ACHN (cell line): Measurements from ENCODE around the gene MTARC2.
A peak's percentile ranks its signal among the peaks of the same experiment; 100 is the strongest.
"Not testable (repeated sequence)": the region's sequence is repeated elsewhere in the genome, so short reads cannot be mapped to it uniquely, and the experiment has no call there.

ENCODE experiments used
- DNase-seq: peaks from one replicate; pipeline ENCODE4 v3.0.0-alpha.2; 2015
- in situ Hi-C: cut with HindIII; loops from 2 replicates; pipeline ENCODE4 v1.10.0; 2017; ENCODE audit warnings: low sequenced_read_pairs, low pct_ligation_motif_present, low pct_unique_long_range_greater_than_20kb

The MTARC2 gene

GRCh38 chr1:220726634-220727033 is 21.5 kb upstream of the MTARC2 start:
- no peak for DNase-seq
- in situ Hi-C loops, result no loop called here

GRCh38 chr1:220727519-220727918 is 20.6 kb upstream of the MTARC2 start:
- DNase-seq, result no peak
- in situ Hi-C loops, result no loop called here

GRCh38 chr1:220730486-220730885 is 17.6 kb upstream of the MTARC2 start:
- DNase-seq, result no peak
- in situ Hi-C loops, result no loop called here

- in situ Hi-C loops, result no loop called here
- no peak for DNase-seq
These were observed 16.0 kb upstream of the MTARC2 start for GRCh38 chr1:220732137-220732536.

- in situ Hi-C loops, result no loop called here
- no peak for DNase-seq
These were observed 15.5 kb upstream of the MTARC2 start for GRCh38 chr1:220732621-220733020.

- peak; percentile 85 for DNase-seq
- in situ Hi-C loops, result no loop called here
These were observed 15.0 kb upstream of the MTARC2 start for GRCh38 chr1:220733086-220733601.

GRCh38 chr1:220734571-220735326 is 13.4 kb upstream of the MTARC2 start:
- in situ Hi-C loops, result no loop called here
- peak; percentile 72 for DNase-seq

GRCh38 chr1:220736283-220736682 is 11.8 kb upstream of the MTARC2 start:
- DNase-seq, in situ Hi-C loops: not testable (repeated sequence)

- in situ Hi-C loops, result no loop called here
- no peak for DNase-seq
These were observed 6.8 kb upstream of the MTARC2 start for GRCh38 chr1:220741349-220741748.

GRCh38 chr1:220741825-220742224 is 6.3 kb upstream of the MTARC2 start:
- no peak for DNase-seq
- in situ Hi-C loops, result no loop called here

GRCh38 chr1:220742520-220742919 is 5.6 kb upstream of the MTARC2 start:
- no peak for DNase-seq
- in situ Hi-C loops, result no loop called here

- in situ Hi-C loops, result no loop called here
- DNase-seq, result no peak
These were observed 1.3 kb upstream of the MTARC2 start for GRCh38 chr1:220746851-220747250.

GRCh38 chr1:220747437-220748088 is 559 bp upstream of the MTARC2 start:
- in situ Hi-C loops, result no loop called here
- DNase-seq, result no peak

GRCh38 chr1:220748936-220749335 is 814 bp downstream of the MTARC2 start:
- DNase-seq, result no peak
- in situ Hi-C loops, result no loop called here

GRCh38 chr1:220750131-220750515 is 2.0 kb downstream of the MTARC2 start:
- in situ Hi-C loops, result no loop called here

GRCh38 chr1:220751111-220751510 is 3.0 kb downstream of the MTARC2 start:
- in situ Hi-C loops, result no loop called here
- DNase-seq, result no peak

More at GRCh38 chr1:220750131-220750515, 2.0 kb downstream of the MTARC2 start:
- no peak for DNase-seq

GRCh38 chr1:220754212-220754917 is 6.2 kb downstream of the MTARC2 start:
- in situ Hi-C loops, result no loop called here
- no peak for DNase-seq

- DNase-seq, result no peak
- in situ Hi-C loops, result no loop called here
These were observed 6.8 kb downstream of the MTARC2 start for GRCh38 chr1:220754918-220755295.

- in situ Hi-C loops, result no loop called here
- DNase-seq, result no peak
These were observed 7.2 kb downstream of the MTARC2 start for GRCh38 chr1:220755309-220755708.
